Gastrocnemius medialis (tissue), 4 donors: Measurements from ENCODE around the gene PHF23. TPM values are rescaled to one million over a fixed set of nuclear protein-coding genes. Genes with fewer than 3 reads are reported as not detected.

Experiments used
- ATAC-seq, 2 donors: fragments of 150-250 bp; one replicate each; pipeline ENCODE4 v1.9.1; 2016
- DNase-seq, 2 donors: peaks; one replicate each; pipeline ENCODE4 v3.0.0-alpha.2; 2019
- H3K27ac ChIP-seq, 4 donors: fragments of 200-600 bp; sonication (generic); 1 replicate in 1 of 4; 2 replicates in 3 of 4; pipeline ENCODE4 v1.5.1; 2016 to 2018; ENCODE audit warnings: mild to moderate bottlenecking in 2 of 4, moderate library complexity in 1 of 4
- H3K27me3 ChIP-seq, 3 donors: fragments of 200-600 bp; sonication (generic) in 2 of 3; 1 replicate in 1 of 3; 2 replicates in 2 of 3; pipeline versions ENCODE4 v1.5.1 to v1.6.0; 2016 to 2019; ENCODE audit warnings: mild to moderate bottlenecking in 1 of 3, moderate library complexity in 1 of 3
- H3K36me3 ChIP-seq, 2 donors: fragments of 200-600 bp; sonication (generic) in 1 of 2; one replicate each; pipeline ENCODE4 v1.5.1; 2017 to 2018
- H3K4me1 ChIP-seq, 2 donors: fragments of 200-600 bp; sonication (generic) in 1 of 2; one replicate each; pipeline ENCODE4 v1.5.1; 2016 to 2017; ENCODE audit warnings: mild to moderate bottlenecking in 2 of 2
- H3K4me3 ChIP-seq, 4 donors: fragments of 200-600 bp; sonication (generic) in 3 of 4; 1 replicate in 1 of 4; 2 replicates in 3 of 4; pipeline ENCODE4 v1.5.1; 2016 to 2019; ENCODE audit warnings: mild to moderate bottlenecking in 2 of 4
- H3K9me3 ChIP-seq, 3 donors: fragments of 200-600 bp; sonication (generic) in 2 of 3; 1 replicate in 1 of 3; 2 replicates in 2 of 3; pipeline ENCODE4 v1.5.1; 2016 to 2019
- POLR2A ChIP-seq, 2 donors: fragments of 450-650 bp; IDR thresholded peaks; one replicate each; pipeline ENCODE4 v1.6.1; 2017; ENCODE audit warnings: antibody characterized with exemption in 2 of 2, mild to moderate bottlenecking in 2 of 2, moderate library complexity in 2 of 2
- in situ Hi-C, 4 donors: fragments of 200-750 bp; cut with MboI; loops; one replicate each; pipeline versions ENCODE4 v1.15.0 to v1.8.0; 2017; ENCODE audit warnings: low sequenced_read_pairs in 4 of 4
- intact Hi-C: fragments of 100-400 bp; cut with DNase I; formaldehyde crosslinking; loops from one replicate; pipeline ENCODE4 v1.15.1; 2023; ENCODE audit warnings: low total_unique reads
- total RNA-seq, 4 donors: library from RNA; depleted of rRNA; stranded (reverse); fragments of >200 nt; gene quantifications; one replicate each; pipeline versions ENCODE4 v1.1.0 to v1.2.3, GENCODE V29; 2016
- TF ChIP-seq, protein P1 (sequence below), 5 experiments: fragments of 450-650 bp in 3 of 5; fragments of 200-600 bp in 2 of 5; sonication (generic) in 2 of 5; IDR thresholded peaks in 4 of 5; conservative IDR thresholded peaks in 1 of 5; 1 replicate in 4 of 5; 2 replicates in 1 of 5; pipeline ENCODE4 v1.5.1; 2016 to 2019; ENCODE audit warnings: antibody characterized with exemption in 5 of 5, mild to moderate bottlenecking in 3 of 5, moderate library complexity in 3 of 5

PHF23 gene
- total RNA-seq, 4 donors from 2014 or later, result 16.9 to 31.8 (median 24.1) TPM

DNA sequence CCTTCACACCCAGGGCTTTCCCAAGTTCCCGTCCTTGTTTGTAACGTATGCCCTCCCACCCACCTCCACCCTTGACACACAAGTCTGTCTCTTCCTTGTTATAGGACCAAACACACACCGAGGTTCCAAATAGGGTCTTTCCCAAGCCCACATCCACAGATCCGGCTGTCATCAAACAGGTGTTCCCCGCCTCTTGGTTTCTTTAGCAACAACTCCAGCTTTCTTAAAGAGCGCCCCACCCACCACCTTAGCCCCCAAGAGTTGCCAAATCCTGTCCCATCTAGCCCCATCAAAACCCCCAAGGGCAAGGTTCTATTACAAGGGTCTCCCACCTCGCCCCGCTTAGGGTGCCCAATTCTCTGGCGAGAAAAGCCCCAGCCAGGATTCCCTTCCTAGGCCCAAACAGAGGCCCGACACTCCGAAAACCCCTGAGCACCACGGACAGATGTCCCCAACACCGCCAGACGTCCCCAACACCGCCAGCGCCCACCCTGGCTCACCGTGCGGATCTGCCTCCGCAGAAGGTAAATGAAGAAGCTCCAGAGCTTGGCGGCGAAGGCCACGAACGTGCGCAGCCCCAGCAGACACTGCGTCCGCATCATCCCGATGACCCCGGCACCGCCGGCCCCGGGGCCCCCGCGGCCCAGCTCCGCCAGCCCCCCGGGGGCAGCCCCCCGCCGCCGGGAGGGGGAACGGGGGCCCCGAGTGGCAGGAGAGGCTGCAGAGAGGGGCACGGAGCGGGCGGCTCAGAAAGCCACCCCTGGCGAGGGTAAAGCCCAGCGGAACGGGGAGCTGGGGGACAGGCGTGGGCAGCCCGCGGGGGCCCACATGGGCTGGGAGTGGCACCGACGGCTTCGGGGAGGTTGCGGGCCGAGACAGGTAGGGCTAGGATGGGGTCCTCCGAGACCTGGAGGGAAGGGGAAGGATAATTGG is 11.7 kb upstream of the PHF23 start:
- H3K27ac ChIP-seq, result peak overlapping the region; percentile 98 to 100 (median 98)
- H3K27me3 ChIP-seq, result no peaks in the 10 kb centered on the region
- H3K4me3 ChIP-seq, result peak overlapping the region; percentile 69 to 98 (median 81)
- in situ Hi-C loops, result loop anchor here in 1 of 4 donors (10.0 kb wide), 1 partner anchor 54 kb away; the partner anchor contains the start of gene EIF5A
- TF ChIP-seq, protein P1, sequence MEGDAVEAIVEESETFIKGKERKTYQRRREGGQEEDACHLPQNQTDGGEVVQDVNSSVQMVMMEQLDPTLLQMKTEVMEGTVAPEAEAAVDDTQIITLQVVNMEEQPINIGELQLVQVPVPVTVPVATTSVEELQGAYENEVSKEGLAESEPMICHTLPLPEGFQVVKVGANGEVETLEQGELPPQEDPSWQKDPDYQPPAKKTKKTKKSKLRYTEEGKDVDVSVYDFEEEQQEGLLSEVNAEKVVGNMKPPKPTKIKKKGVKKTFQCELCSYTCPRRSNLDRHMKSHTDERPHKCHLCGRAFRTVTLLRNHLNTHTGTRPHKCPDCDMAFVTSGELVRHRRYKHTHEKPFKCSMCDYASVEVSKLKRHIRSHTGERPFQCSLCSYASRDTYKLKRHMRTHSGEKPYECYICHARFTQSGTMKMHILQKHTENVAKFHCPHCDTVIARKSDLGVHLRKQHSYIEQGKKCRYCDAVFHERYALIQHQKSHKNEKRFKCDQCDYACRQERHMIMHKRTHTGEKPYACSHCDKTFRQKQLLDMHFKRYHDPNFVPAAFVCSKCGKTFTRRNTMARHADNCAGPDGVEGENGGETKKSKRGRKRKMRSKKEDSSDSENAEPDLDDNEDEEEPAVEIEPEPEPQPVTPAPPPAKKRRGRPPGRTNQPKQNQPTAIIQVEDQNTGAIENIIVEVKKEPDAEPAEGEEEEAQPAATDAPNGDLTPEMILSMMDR (IDR thresholded peaks at IDR 0.05 in 4 of 5, conservative IDR thresholded peaks at IDR 0.05 in 1 of 5), result no peak
- TF ChIP-seq POLR2A (IDR thresholded peaks at IDR 0.05), result no peak
- intact Hi-C loops, result loop anchor here (5.0 kb wide), 2 partner anchors 321 to 436 kb away; partner anchors contain the start of genes TP53 and WRAP53
- peaks cover 0 to 28% of the 10 kb centered on the region in 2 donors for H3K36me3 ChIP-seq
- H3K9me3 ChIP-seq, result no peaks in the 10 kb centered on the region
- DNase-seq (no peak), ATAC-seq (no peak)
- H3K4me1 ChIP-seq, result peaks cover 43 to 44% of the 10 kb centered on the region in 2 donors

DNA sequence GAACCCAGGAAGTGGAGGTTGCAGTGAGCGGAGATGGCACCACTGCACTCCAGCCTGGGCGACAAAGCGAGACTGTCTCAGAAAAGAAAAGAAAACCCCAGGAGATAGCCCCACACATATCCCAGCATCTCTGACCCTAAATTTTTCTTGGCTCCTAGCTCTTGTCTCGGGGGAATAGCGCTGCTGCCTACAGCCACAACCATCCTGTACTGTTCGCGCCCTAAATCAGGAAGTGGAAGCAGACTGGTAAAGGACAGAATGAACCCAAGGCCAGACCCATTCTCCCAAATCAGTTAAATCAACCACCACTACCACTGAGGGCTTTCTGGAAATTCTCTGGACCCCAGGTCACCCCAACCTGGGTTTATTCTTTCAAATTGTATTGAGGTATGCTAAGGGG is 10.6 kb upstream of the PHF23 start:
- H3K4me3 ChIP-seq, result peak overlapping the region; percentile 69 to 98 (median 81)
- ATAC-seq (no peak), DNase-seq (no peak)
- intact Hi-C loops, result loop anchor here (2.0 to 5.0 kb wide), 3 partner anchors 233 to 437 kb away; partner anchors contain the start of genes TP53 and WRAP53
- peak overlapping the region; percentile 98 to 100 (median 98) for H3K27ac ChIP-seq
- peaks cover 0 to 28% of the 10 kb centered on the region in 2 donors for H3K36me3 ChIP-seq
- TF ChIP-seq, protein P1 (IDR thresholded peaks at IDR 0.05 in 4 of 5, conservative IDR thresholded peaks at IDR 0.05 in 1 of 5), result no peak
- no peak for TF ChIP-seq POLR2A (IDR thresholded peaks at IDR 0.05)
- in situ Hi-C loops, result loop anchor here in 1 of 4 donors (10.0 kb wide), 1 partner anchor 55 kb away; the partner anchor contains the start of gene EIF5A
- no peaks in the 10 kb centered on the region for H3K27me3 ChIP-seq
- no peaks in the 10 kb centered on the region for H3K9me3 ChIP-seq
- peaks cover 43 to 44% of the 10 kb centered on the region in 2 donors for H3K4me1 ChIP-seq

DNA sequence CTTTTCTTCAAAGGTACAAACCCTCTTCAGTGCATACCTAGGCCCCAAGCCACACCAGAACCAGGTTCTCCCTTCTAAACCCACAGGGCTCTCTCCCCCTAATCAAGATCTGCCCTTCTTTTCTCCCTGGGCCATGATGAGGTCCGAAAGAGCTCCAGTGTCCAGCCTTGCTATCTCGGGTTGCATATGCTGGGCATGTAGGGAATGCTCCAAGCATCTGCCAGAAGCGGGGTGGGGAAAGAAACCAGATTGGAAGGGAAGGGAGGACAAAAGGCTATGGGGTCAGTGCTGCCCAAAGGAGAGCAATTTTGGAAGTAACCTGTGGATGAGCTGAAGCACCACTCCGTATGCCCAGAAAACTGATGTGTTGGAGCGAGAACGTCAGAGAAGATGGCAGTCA is 10.0 kb upstream of the PHF23 start:
- no peaks in the 10 kb centered on the region for H3K27me3 ChIP-seq
- intact Hi-C loops, result loop anchor here (2.0 kb wide), 1 partner anchor 234 kb away; no protein-coding TSS in a partner anchor
- in situ Hi-C loops, result no loop called here
- H3K27ac ChIP-seq, result peak overlapping the region; percentile 98 to 100 (median 98)
- DNase-seq (peak in 1 of 2 donors; percentile 45), ATAC-seq (peak in 1 of 2 donors; percentile 7)
- peak overlapping the region; percentile 69 to 98 (median 81) for H3K4me3 ChIP-seq
- peaks cover 43 to 44% of the 10 kb centered on the region in 2 donors for H3K4me1 ChIP-seq
- H3K36me3 ChIP-seq, result peaks cover 0 to 29% of the 10 kb centered on the region in 2 donors
- TF ChIP-seq POLR2A (IDR thresholded peaks at IDR 0.05), result no peak
- TF ChIP-seq, protein P1 (IDR thresholded peaks at IDR 0.05 in 4 of 5, conservative IDR thresholded peaks at IDR 0.05 in 1 of 5), result no peak
- no peaks in the 10 kb centered on the region for H3K9me3 ChIP-seq

DNA sequence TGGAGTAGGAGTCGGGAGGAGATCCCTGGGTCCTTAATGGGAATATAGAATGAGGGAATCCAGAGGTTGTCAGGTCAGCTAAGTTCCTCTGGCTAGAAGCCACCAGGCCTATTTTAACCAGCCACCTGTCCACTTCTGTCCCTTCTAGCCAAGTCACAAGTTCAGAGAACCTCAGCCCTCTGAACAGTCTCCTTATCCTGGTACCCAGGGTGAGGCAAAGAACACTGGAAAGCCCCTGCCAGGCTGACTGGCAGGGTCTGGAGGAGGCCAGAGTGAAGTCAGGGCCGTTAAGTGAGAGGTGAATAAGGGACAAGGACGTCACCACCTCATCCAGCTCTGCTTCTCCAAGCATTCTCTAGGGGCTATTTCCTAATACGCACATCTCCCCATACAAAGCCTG is 9.5 kb upstream of the PHF23 start:
- DNase-seq, result peak; percentile 74 to 91
- H3K9me3 ChIP-seq, result no peaks in the 10 kb centered on the region
- intact Hi-C loops, result loop anchor here (2.0 kb wide), 1 partner anchor 234 kb away; no protein-coding TSS in a partner anchor
- in situ Hi-C loops, result no loop called here
- H3K4me3 ChIP-seq, result peak overlapping the region in 3 of 4 donors; percentile 37 to 81 (median 69)
- H3K27me3 ChIP-seq, result no peaks in the 10 kb centered on the region
- H3K27ac ChIP-seq, result peak overlapping the region; percentile 98 to 100 (median 98)
- peaks cover 43 to 44% of the 10 kb centered on the region in 2 donors for H3K4me1 ChIP-seq
- H3K36me3 ChIP-seq, result peaks cover 0 to 32% of the 10 kb centered on the region in 2 donors
- peak; percentile 65 to 67 for ATAC-seq
- TF ChIP-seq, protein P1 (IDR thresholded peaks at IDR 0.05 in 4 of 5, conservative IDR thresholded peaks at IDR 0.05 in 1 of 5), result no peak
- peak; percentile 80 to 87 for TF ChIP-seq POLR2A (IDR thresholded peaks at IDR 0.05)
